Kidney epithelial cell (primary cell): ENCODE measurements around the gene ZNF366. TPM values are rescaled to one million over a fixed set of nuclear protein-coding genes. Genes with fewer than 3 reads are reported as not detected.

ENCODE experiments used
- DNase-seq: peaks from one replicate; pipeline ENCODE4 v3.0.0-alpha.2; 2010; ENCODE audit warnings: low read depth
- H3K27me3 ChIP-seq: 2 replicates; pipeline ENCODE4 v1.6.0; 2011; ENCODE audit warnings: low read length; ENCODE audit not compliant: control insufficient read depth, insufficient read depth
- H3K36me3 ChIP-seq: 2 replicates; pipeline ENCODE4 v1.5.1; 2011; ENCODE audit warnings: low read length; ENCODE audit not compliant: control insufficient read depth, insufficient read depth
- H3K4me3 ChIP-seq: 2 replicates; pipeline ENCODE4 v1.5.1; 2011; ENCODE audit warnings: low read depth, mild to moderate bottlenecking, control low read depth, low read length
- total RNA-seq: library from RNA; depleted of rRNA; stranded (reverse); fragments of >200 nt; gene quantifications from 2 replicates; pipeline ENCODE4 v1.2.3, GENCODE V29; 2015
- TF ChIP-seq, protein P1 (sequence below): IDR thresholded peaks from 2 replicates; pipeline ENCODE4 v1.5.1; 2011; ENCODE audit warnings: mild to moderate bottlenecking, moderate library complexity, low read length, control low read depth, inconsistent platforms; ENCODE audit not compliant: insufficient read depth, poor library complexity, severe bottlenecking

Gene ZNF366
- total RNA-seq, 1 donor from 2014 or later: 0.13 TPM

- H3K36me3 ChIP-seq: no peaks in the 10 kb centered on the region
- TF ChIP-seq, protein P1, sequence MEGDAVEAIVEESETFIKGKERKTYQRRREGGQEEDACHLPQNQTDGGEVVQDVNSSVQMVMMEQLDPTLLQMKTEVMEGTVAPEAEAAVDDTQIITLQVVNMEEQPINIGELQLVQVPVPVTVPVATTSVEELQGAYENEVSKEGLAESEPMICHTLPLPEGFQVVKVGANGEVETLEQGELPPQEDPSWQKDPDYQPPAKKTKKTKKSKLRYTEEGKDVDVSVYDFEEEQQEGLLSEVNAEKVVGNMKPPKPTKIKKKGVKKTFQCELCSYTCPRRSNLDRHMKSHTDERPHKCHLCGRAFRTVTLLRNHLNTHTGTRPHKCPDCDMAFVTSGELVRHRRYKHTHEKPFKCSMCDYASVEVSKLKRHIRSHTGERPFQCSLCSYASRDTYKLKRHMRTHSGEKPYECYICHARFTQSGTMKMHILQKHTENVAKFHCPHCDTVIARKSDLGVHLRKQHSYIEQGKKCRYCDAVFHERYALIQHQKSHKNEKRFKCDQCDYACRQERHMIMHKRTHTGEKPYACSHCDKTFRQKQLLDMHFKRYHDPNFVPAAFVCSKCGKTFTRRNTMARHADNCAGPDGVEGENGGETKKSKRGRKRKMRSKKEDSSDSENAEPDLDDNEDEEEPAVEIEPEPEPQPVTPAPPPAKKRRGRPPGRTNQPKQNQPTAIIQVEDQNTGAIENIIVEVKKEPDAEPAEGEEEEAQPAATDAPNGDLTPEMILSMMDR: no peak
- no peaks in the 10 kb centered on the region for H3K27me3 ChIP-seq
- DNase-seq: no peak
- H3K4me3 ChIP-seq: no peak overlapping the region
These were observed 43.4 kb upstream of the ZNF366 start for GRCh38 chr5:72550595-72550994.

DNA sequence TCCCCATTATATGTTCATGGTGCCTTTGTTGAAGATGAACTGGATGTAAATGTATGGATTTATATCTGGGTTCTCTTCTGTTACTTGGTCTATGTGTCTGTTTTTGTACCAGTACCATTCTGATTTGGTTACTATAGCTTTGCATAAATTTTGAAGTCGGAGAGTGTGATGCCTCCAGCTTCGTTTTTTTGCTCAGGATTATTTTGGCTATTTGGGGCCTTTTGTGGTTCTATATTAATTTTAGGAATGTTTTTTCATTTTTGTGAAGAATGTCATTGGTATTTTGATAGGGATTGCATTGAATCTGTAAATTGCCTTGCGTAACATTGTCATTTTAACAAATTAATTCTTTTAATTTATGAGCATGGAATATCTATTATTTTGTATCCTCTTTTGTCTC lies 36.6 kb upstream of the ZNF366 start:
- Histone ChIP-seq H3K36me3 (no peaks in the 10 kb centered on the region), H3K27me3 (no peaks in the 10 kb centered on the region), H3K4me3 (no peak overlapping the region)
- TF ChIP-seq, protein P1: no peak
- DNase-seq: no peak

DNA sequence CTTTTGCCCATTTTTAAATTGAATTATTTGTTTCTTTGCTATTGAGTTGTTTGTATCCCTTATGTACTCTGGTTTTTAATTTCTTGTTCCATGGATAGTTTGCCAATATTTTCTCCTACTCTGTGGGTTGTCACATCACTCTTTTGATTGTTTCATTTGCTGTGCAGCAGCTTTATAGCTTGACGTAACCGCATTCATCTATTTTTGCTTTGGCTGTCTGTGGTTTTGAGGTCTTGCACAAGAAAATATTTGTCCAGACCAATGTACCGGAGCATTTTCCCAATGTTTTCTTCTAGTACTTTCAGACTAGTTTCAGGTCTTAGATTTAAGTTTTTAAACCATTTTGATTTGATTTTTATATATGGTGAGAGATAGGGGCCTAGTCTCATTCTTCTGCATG lies 36.2 kb upstream of the ZNF366 start:
- no peaks in the 10 kb centered on the region for H3K27me3 ChIP-seq
- no peaks in the 10 kb centered on the region for H3K36me3 ChIP-seq
- no peak for DNase-seq
- H3K4me3 ChIP-seq: no peak overlapping the region
- TF ChIP-seq, protein P1: no peak

DNA sequence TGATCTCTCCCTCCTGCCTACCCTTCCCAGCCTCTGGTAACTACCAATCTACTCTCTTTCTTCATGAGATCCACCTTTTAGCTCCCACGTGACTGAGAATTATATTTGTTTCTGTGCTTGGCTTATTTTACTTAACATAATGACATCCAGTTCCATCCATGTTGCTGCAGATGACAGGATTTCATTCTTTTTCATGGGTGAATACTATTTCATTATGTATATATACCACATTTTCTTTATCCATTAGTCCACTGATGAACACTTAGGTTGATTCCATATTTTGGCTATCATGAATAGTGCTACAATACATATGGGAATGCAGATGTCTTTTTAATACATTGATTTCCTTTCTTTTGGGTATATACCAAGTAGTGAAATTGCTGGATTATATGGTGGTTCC lies 35.5 kb upstream of the ZNF366 start:
- Histone ChIP-seq H3K27me3 (no peaks in the 10 kb centered on the region), H3K4me3 (no peak overlapping the region), H3K36me3 (no peaks in the 10 kb centered on the region)
- DNase-seq: no peak
- TF ChIP-seq, protein P1: no peak

DNA sequence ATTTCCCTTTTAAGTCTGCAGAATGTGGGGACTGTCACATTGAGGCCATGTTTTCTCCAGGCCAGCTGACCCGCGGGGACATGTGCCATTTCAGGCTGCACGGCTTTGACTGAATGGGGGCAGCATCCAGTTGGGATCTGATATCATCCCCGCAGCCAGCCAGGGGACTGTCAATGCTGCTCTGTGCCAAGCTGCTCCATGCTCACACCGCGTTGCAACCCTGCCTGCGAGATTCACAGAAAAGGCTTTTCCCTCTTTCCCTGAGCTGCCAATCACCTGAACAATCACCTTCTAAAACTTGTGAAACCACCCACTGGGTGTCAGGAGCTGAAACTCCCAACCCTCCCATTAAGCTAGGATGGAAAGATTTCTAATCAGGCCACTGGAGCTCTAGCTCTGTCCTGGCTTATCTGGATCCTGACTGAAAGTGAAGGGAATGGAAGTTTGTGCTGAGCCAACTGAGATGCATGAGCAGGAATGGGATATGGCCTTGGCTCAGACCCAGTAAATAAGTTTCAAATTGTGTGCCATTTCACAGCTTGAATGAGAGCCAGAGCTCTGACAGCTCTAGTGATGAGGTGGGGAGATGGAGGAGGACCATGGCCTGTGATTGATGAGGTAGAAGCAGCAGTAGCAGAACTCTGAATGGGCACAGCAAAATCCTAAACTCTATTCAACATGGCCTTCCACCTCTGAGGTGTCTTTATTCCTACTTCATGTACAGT lies 34.5 kb upstream of the ZNF366 start:
- no peaks in the 10 kb centered on the region for H3K36me3 ChIP-seq
- TF ChIP-seq, protein P1: no peak
- no peak overlapping the region for H3K4me3 ChIP-seq
- no peak for DNase-seq
- no peaks in the 10 kb centered on the region for H3K27me3 ChIP-seq
